Measurements from ENCODE around the gene DBF4B.

- TF ChIP-seq CTCF (conservative IDR thresholded peaks at IDR 0.05 in 1 of 2, IDR thresholded peaks at IDR 0.05 in 1 of 2; ENCODE audit: low read depth in 1 of 2, low read length in 2 of 2) (no peak), EZH2 (IDR thresholded peaks at IDR 0.05; ENCODE audit: low read length, missing control alignments) (no peak)
Observed at GRCh38 chr17:44766409-44767038, 58.1 kb downstream of the DBF4B start.

Data from fibroblast of lung (primary cell).